GM10266 (cell line): ENCODE results near the gene CASS4.

Experiments
- DNase-seq: peaks from one replicate; pipeline ENCODE4 v3.0.0; 2012; ENCODE audit errors: extremely low spot score
- TF ChIP-seq, protein P1 (sequence below): IDR thresholded peaks from 2 replicates; pipeline ENCODE4 v1.5.1; 2012; ENCODE audit warnings: mild to moderate bottlenecking, low read depth; ENCODE audit not compliant: control insufficient read depth, insufficient read depth; ENCODE audit errors: missing control alignments

The CASS4 gene

DNA sequence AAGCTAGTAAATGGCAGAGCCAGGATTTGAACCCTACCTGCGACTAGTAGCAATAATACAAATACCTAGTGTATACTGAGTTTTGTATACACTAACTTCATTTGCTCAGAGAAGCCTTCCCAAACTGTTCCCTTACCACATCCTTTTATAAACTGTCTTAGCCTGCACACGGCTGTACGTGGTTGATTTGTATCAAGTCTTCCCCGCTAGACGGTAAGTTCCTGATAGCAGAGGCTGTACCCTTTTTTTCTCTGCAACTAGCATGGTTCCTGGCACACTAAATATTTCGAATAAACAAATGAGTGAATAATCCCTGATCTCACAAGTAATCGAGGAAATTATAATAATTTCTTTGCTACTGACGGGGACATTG, 57.0 kb downstream of the CASS4 start:
- DNase-seq, result no peak
- TF ChIP-seq, protein P1, sequence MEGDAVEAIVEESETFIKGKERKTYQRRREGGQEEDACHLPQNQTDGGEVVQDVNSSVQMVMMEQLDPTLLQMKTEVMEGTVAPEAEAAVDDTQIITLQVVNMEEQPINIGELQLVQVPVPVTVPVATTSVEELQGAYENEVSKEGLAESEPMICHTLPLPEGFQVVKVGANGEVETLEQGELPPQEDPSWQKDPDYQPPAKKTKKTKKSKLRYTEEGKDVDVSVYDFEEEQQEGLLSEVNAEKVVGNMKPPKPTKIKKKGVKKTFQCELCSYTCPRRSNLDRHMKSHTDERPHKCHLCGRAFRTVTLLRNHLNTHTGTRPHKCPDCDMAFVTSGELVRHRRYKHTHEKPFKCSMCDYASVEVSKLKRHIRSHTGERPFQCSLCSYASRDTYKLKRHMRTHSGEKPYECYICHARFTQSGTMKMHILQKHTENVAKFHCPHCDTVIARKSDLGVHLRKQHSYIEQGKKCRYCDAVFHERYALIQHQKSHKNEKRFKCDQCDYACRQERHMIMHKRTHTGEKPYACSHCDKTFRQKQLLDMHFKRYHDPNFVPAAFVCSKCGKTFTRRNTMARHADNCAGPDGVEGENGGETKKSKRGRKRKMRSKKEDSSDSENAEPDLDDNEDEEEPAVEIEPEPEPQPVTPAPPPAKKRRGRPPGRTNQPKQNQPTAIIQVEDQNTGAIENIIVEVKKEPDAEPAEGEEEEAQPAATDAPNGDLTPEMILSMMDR, result no peak

DNA sequence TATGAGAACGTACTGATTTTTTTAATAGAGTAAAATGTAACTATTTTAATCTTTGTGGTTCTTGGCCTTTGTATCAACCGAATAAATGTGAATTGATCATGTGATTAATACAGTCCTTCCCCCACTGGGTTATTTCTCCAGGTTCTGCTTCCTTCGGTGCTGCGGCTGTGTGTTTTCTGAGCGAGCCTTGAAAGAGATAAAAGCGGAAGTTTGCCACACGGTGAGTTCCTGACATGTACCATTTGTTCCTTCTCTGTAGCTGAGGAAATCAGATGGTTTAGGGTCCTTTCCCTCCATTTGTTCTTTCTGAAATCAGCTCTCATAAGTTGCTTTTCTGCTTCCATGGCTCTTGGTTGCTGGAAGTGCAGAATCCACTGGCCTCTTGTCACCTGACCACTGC, 71.9 kb downstream of the CASS4 start:
- no peak for DNase-seq
- TF ChIP-seq, protein P1, result no peak

DNA sequence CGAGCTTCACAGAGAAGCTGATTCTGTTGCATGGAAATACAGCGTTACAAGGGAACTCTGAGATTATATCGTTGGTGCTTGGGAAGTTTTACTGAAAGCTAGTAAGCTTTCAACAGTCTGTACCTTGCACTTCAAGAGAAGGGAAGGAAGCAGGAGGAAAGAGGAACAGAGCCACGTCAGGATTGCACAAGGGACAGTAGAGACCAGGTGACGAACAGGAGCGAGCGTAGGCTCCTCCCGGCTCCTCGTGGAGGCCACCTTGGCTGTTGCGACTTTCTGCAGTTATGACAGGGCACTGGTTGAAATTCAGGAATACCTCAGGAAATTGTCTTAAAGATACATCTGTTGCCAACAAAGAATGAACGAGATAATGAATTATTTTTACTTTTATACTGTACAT, 75.2 kb downstream of the CASS4 start:
- no peak for DNase-seq
- TF ChIP-seq, protein P1, result no peak

DNA sequence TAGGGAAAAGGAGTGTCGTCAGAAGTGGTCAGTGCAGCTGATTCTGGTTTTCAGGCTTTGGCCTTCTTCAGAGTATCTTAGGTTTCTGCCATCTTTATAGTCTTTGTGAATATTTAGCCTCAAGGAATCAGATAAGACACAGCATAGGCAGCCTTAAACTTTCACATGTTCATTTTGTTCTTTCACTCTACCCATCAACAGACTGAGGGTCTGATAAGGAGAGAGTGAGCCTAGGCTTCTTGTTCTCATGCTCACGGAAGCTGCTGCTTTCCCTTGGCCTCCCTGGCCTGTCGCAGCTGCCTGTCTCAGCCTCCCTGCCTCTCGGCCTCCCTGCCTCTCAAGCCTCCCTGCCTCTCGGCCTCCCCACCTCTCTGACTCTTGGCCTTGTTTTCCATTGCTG, 76.5 kb downstream of the CASS4 start:
- TF ChIP-seq, protein P1, result no peak
- no peak for DNase-seq

DNA sequence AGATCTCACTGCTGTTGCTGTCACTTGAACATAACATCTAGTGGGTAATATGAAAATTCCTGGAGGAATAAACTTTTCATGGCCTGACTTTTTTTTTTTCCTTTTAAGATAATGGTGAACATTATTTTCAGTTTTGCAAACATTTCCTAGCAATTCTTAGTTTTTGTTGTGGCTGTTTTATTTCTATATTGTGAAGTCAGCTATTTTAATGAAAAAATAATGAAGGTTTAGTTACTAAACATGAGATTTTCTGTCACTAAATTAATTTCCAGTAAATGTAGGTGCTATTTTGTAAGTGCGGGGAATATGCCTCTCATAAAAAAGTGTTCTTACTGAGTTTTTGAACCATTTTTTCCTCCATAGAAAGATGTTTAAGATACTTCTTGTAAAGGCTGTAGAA, 89.1 kb downstream of the CASS4 start:
- TF ChIP-seq, protein P1, result no peak

DNA sequence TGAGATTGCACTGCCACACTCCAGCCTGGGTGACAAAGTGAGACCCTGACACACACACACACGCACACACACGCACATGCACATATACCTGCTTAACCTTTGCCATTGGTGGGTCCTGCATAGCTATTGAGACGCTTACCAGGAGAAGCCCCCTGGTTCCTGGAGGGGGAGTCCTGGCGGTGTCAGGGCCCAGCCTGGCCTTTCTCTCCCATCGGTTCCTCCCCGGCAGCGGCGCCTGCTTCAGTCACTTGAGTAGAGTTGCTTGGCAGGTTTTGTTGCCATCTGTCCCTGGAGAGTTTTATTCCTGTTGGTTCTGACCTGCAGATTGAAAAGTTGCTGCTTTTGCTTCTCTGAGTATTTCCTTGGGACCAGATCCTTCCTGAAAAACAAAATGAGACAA, 91.9 kb downstream of the CASS4 start:
- TF ChIP-seq, protein P1, result no peak
- DNase-seq, result no peak

More for the DNA sequence above, 89.1 kb downstream of the CASS4 start:
- DNase-seq, result no peak

DNA sequence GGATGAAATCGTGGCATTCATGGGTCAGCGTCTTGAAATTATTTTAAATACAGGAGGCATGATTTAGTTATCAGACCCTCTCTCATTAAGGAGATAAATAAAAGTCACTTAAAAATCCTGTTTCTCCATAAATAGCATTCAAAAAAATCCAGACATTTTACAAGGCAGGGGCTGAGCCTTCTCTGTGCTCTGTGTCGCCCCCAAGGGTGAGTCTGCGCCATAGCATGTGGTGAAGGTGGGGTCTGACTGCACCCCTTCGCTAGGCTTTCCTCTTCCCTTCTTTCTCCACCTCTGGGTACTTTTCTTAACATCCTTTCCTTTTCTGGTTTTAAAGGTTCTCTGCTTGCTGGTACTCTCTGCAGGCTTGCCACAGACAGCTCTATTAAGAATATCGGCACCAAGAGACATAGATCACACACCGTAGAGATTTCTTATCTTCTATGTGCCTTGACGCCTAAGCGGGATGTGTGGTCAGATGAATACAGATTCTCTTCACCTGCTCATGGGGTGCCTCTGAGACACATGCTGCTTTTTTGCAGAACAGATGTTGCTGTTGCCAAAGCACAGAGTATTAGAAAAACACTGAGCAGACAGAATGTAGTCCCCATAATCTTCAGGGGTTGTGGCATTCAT, 92.4 kb downstream of the CASS4 start:
- no peak for DNase-seq
- TF ChIP-seq, protein P1, result peak; percentile 40
